H9 (cell line): ENCODE data around the gene PSMD1. TPM values are rescaled to one million over a fixed set of nuclear protein-coding genes. Genes with fewer than 3 reads are reported as not detected.
A peak's percentile ranks its signal among the peaks of the same experiment; 100 is the strongest.

Experiments used
- DNase-seq: peaks from one replicate; pipeline ENCODE4 v3.0.0-alpha.2; 2017
- H2AFZ ChIP-seq: one replicate; pipeline ENCODE4 v1.6.1; 2013; ENCODE audit warnings: mild to moderate bottlenecking, low read length, control low read depth, moderate library complexity
- H2AK5ac ChIP-seq: 2 replicates; pipeline ENCODE4 v1.6.1; 2013; ENCODE audit warnings: low read length, control low read depth, mixed read lengths; ENCODE audit not compliant: insufficient read length
- H2BK120ac ChIP-seq: one replicate; pipeline ENCODE4 v1.6.1; 2013; ENCODE audit warnings: low read depth, mild to moderate bottlenecking, low read length, control low read depth, inconsistent platforms; ENCODE audit not compliant: poor library complexity, severe bottlenecking
- H2BK12ac ChIP-seq: 2 replicates; pipeline ENCODE4 v1.6.1; 2013; ENCODE audit warnings: low read length, control low read depth, mixed read lengths, low read depth; ENCODE audit not compliant: insufficient read length
- H2BK15ac ChIP-seq: 2 replicates; pipeline ENCODE4 v1.6.1; 2013; ENCODE audit warnings: low read depth, low read length, control low read depth
- H2BK20ac ChIP-seq: one replicate; pipeline ENCODE4 v1.6.1; 2013; ENCODE audit warnings: low read depth, mild to moderate bottlenecking, low read length, control low read depth, inconsistent platforms; ENCODE audit not compliant: poor library complexity, severe bottlenecking
- H2BK5ac ChIP-seq: 2 replicates; pipeline ENCODE4 v1.6.1; 2013; ENCODE audit warnings: low read length, control low read depth, mixed read lengths; ENCODE audit not compliant: insufficient read length
- H3K14ac ChIP-seq: 2 replicates; pipeline ENCODE4 v1.6.1; 2013; ENCODE audit warnings: low read length, control low read depth; ENCODE audit not compliant: insufficient read depth
- H3K18ac ChIP-seq: 2 replicates; pipeline ENCODE4 v1.6.1; 2013; ENCODE audit warnings: low read depth, mild to moderate bottlenecking, mixed read lengths, low read length, control low read depth; ENCODE audit not compliant: insufficient read length
- H3K23ac ChIP-seq: 2 replicates; pipeline ENCODE4 v1.6.1; 2013; ENCODE audit warnings: low read length, control low read depth, mixed read lengths, low read depth; ENCODE audit not compliant: insufficient read length
- H3K23me2 ChIP-seq: 2 replicates; pipeline ENCODE4 v1.6.1; 2013; ENCODE audit warnings: low read depth, mild to moderate bottlenecking, mixed read lengths, low read length, control low read depth; ENCODE audit not compliant: insufficient read length, poor library complexity, severe bottlenecking
- H3K27ac ChIP-seq: 2 replicates; pipeline ENCODE4 v1.5.1; 2013; ENCODE audit warnings: low read length, control low read depth, mixed read lengths, low read depth; ENCODE audit not compliant: insufficient read length
- H3K27me3 ChIP-seq: 2 replicates; pipeline ENCODE4 v1.6.1; 2013; ENCODE audit warnings: low read length, control low read depth, inconsistent platforms; ENCODE audit not compliant: insufficient read depth
- H3K4ac ChIP-seq: 2 replicates; pipeline ENCODE4 v1.6.1; 2013; ENCODE audit warnings: low read depth, mild to moderate bottlenecking, control low read depth, inconsistent platforms, low read length, moderate library complexity
- H3K4me1 ChIP-seq: 2 replicates; pipeline ENCODE4 v1.6.1; 2013; ENCODE audit warnings: low read length, control low read depth, inconsistent platforms; ENCODE audit not compliant: insufficient read depth
- H3K4me2 ChIP-seq: 2 replicates; pipeline ENCODE4 v1.6.1; 2013; ENCODE audit warnings: low read length, control low read depth, mixed read lengths; ENCODE audit not compliant: insufficient read length, insufficient read depth
- H3K56ac ChIP-seq: 2 replicates; pipeline ENCODE4 v1.6.1; 2013; ENCODE audit warnings: low read depth, mild to moderate bottlenecking, mixed read lengths, low read length, control low read depth; ENCODE audit not compliant: insufficient read length
- H3K79me1 ChIP-seq: 2 replicates; pipeline ENCODE4 v1.6.1; 2013; ENCODE audit warnings: low read depth, mild to moderate bottlenecking, moderate library complexity, low read length, control low read depth, inconsistent platforms; ENCODE audit not compliant: insufficient read depth, poor library complexity, severe bottlenecking
- H3K79me2 ChIP-seq: 2 replicates; pipeline ENCODE4 v1.6.1; 2013; ENCODE audit warnings: low read length, control low read depth, inconsistent platforms; ENCODE audit not compliant: insufficient read depth
- H3K9ac ChIP-seq: 2 replicates; pipeline ENCODE4 v1.6.1; 2013; ENCODE audit warnings: low read length, control low read depth, mixed read lengths; ENCODE audit not compliant: insufficient read length; ENCODE audit errors: extremely low read depth
- H3K9me3 ChIP-seq: one replicate; pipeline ENCODE4 v1.6.1; 2013; ENCODE audit warnings: low read depth, low read length, inconsistent platforms; ENCODE audit not compliant: control insufficient read depth
- H3T11ph ChIP-seq: one replicate; pipeline ENCODE4 v1.6.1; 2013; ENCODE audit warnings: mild to moderate bottlenecking, low read length, control low read depth, inconsistent platforms
- H4K20me1 ChIP-seq: one replicate; pipeline ENCODE4 v1.6.1; 2013; ENCODE audit not compliant: control insufficient read depth, insufficient read length, insufficient read depth
- H4K5ac ChIP-seq: 2 replicates; pipeline ENCODE4 v1.6.1; 2013; ENCODE audit warnings: low read depth, mild to moderate bottlenecking, mixed read lengths, low read length, control low read depth; ENCODE audit not compliant: insufficient read length
- H4K8ac ChIP-seq: replicated peaks from 2 replicates; pipeline ENCODE4 v1.6.1; 2013; ENCODE audit warnings: low read length, control low read depth, mixed read lengths, low read depth; ENCODE audit not compliant: insufficient read length
- H4K91ac ChIP-seq: 2 replicates; pipeline ENCODE4 v1.6.1; 2013; ENCODE audit warnings: low read depth, mild to moderate bottlenecking, moderate library complexity, mixed read lengths, low read length, control low read depth; ENCODE audit not compliant: insufficient read length
- H3K27ac Mint-ChIP-seq, 3 experiments: 2 replicates in 2 of 3; 3 replicates in 1 of 3; pipeline ENCODE4 v1.8.0; 2020 to 2021; ENCODE audit warnings: mixed read lengths in 3 of 3, mild to moderate bottlenecking in 1 of 3, moderate library complexity in 1 of 3
- H3K27me3 Mint-ChIP-seq: 2 replicates; pipeline ENCODE4 v1.8.0; 2021; ENCODE audit warnings: low read depth, mild to moderate bottlenecking, moderate library complexity, mixed read lengths
- H3K36me3 Mint-ChIP-seq, 3 experiments: 2 replicates in 2 of 3; 3 replicates in 1 of 3; pipeline ENCODE4 v1.8.0; 2020 to 2021; ENCODE audit warnings: low read depth in 3 of 3, mixed read lengths in 3 of 3; ENCODE audit not compliant: insufficient read depth in 1 of 3
- H3K4me1 Mint-ChIP-seq, 2 experiments: 2 replicates each; pipeline ENCODE4 v1.8.0; 2020; ENCODE audit warnings: mixed read lengths in 2 of 2
- H3K4me3 Mint-ChIP-seq, 2 experiments: 2 replicates in 1 of 2; 3 replicates in 1 of 2; pipeline ENCODE4 v1.8.0; 2020 to 2021; ENCODE audit warnings: mild to moderate bottlenecking in 2 of 2, mixed read lengths in 2 of 2, moderate library complexity in 1 of 2
- H3K9me3 Mint-ChIP-seq, 2 experiments: 2 replicates in 1 of 2; 3 replicates in 1 of 2; pipeline ENCODE4 v1.8.0; 2020; ENCODE audit warnings: mild to moderate bottlenecking in 2 of 2, mixed read lengths in 2 of 2, moderate library complexity in 1 of 2
- WGBS: extraction: QIAGEN DNeasy Blood & Tissue Kit; methylation state at CpG from one replicate; pipeline ENCODE4 v1.1.7; 2013; ENCODE audit warnings: missing lambda C conversion rate, low lambda C conversion rate, mixed read lengths; ENCODE audit not compliant: insufficient read length; ENCODE audit errors: extremely low coverage; 5-methylcytosine and 5-hydroxymethylcytosine counted together
- total RNA-seq: library from RNA; stranded (reverse); gene quantifications from 2 replicates; pipeline ENCODE4 v1.2.1, GENCODE V29; 2021
- TF ChIP-seq, protein P1 (sequence below): fragments of 200-600 bp; sonication (generic); conservative IDR thresholded peaks from 3 replicates; pipeline ENCODE4 v1.8.0; 2021; ENCODE audit warnings: antibody characterized with exemption, mild to moderate bottlenecking

Gene PSMD1
- total RNA-seq, 1 experiment from 2014 or later: 166 TPM

GRCh38 chr2:231100990-231101389 is 44.3 kb downstream of the PSMD1 start:
- Histone ChIP-seq H3K18ac (no peak overlapping the region), H2BK20ac (no peak overlapping the region), H2BK12ac (no peak overlapping the region), H3K14ac (no peak overlapping the region), H3K27ac (no peak overlapping the region), H2BK120ac (no peak overlapping the region), H4K91ac (no peak overlapping the region), H3T11ph (no peak overlapping the region), H4K8ac (no peak overlapping the region), H2AFZ (no peak overlapping the region), H4K20me1 (no peaks in the 10 kb centered on the region), H3K4me2 (no peak overlapping the region), H3K9ac (no peak overlapping the region), H3K27me3 (no peaks in the 10 kb centered on the region), H3K4ac (no peak overlapping the region), H2BK15ac (no peak overlapping the region), H3K23ac (no peak overlapping the region), H3K79me2 (0 out of 2 replicates have a peak, but pooled peaks cover 2% of the 10 kb centered on the region), H2AK5ac (no peak overlapping the region), H4K5ac (no peak overlapping the region), H3K23me2 (no peaks in the 10 kb centered on the region), H2BK5ac (no peak overlapping the region), H3K4me1 (no peaks in the 10 kb centered on the region), H3K9me3 (peaks cover 19% of the 10 kb centered on the region), H3K79me1 (peaks cover 5% of the 10 kb centered on the region), H3K56ac (no peak overlapping the region)
- peaks cover 47 to 56% (median 53%) of the 10 kb centered on the region in 3 experiments for H3K36me3 Mint-ChIP-seq
- peaks cover 13 to 16% of the 10 kb centered on the region in 2 experiments for H3K9me3 Mint-ChIP-seq
- no peaks in the 10 kb centered on the region for H3K27me3 Mint-ChIP-seq
- no peak overlapping the region for H3K4me3 Mint-ChIP-seq
- no CpG with 5 or more reads among the region's 4 CpGs for WGBS
- H3K27ac Mint-ChIP-seq: peak overlapping the region in 2 of 3 experiments; percentile 58 to 89; a peak in 4 of 7 replicates
- DNase-seq: no peak
- peaks cover 0 to 3% of the 10 kb centered on the region in 2 experiments; a peak in 2 of 4 replicates for H3K4me1 Mint-ChIP-seq
- TF ChIP-seq, protein P1, sequence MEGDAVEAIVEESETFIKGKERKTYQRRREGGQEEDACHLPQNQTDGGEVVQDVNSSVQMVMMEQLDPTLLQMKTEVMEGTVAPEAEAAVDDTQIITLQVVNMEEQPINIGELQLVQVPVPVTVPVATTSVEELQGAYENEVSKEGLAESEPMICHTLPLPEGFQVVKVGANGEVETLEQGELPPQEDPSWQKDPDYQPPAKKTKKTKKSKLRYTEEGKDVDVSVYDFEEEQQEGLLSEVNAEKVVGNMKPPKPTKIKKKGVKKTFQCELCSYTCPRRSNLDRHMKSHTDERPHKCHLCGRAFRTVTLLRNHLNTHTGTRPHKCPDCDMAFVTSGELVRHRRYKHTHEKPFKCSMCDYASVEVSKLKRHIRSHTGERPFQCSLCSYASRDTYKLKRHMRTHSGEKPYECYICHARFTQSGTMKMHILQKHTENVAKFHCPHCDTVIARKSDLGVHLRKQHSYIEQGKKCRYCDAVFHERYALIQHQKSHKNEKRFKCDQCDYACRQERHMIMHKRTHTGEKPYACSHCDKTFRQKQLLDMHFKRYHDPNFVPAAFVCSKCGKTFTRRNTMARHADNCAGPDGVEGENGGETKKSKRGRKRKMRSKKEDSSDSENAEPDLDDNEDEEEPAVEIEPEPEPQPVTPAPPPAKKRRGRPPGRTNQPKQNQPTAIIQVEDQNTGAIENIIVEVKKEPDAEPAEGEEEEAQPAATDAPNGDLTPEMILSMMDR: no peak
